WTC11 (cell line): ENCODE measurements around the gene RAB1A.

Experiments
- ATF1 ChIP-seq: sonication (generic); formaldehyde crosslinking; IDR thresholded peaks from 2 replicates; pipeline ENCODE4 v1.8.1; 2023; ENCODE audit warnings: mild to moderate bottlenecking, moderate library complexity, missing genetic modification reagents
- CTCF ChIP-seq: fragments of 200-600 bp; IDR thresholded peaks from 2 replicates; pipeline ENCODE4 v1.8.0; 2022; ENCODE audit warnings: antibody characterized with exemption
- RELA ChIP-seq: sonication (generic); formaldehyde crosslinking; IDR thresholded peaks from 2 replicates; pipeline ENCODE4 v1.8.1; 2022; ENCODE audit warnings: missing genetic modification reagents, mild to moderate bottlenecking, borderline replicate concordance

- TF ChIP-seq RELA = no peak
- TF ChIP-seq CTCF = no peak
- TF ChIP-seq ATF1 (CRISPR knock-in tag) = no peak
Observed at GRCh38 chr2:65061146-65061909, 68.6 kb downstream of the RAB1A start.
